GM12875 (cell line): Measurements from ENCODE around the gene RER1.

ENCODE experiments used
- H3K4me3 ChIP-seq: one replicate; pipeline ENCODE4 v1.5.1; 2011; ENCODE audit warnings: low read depth, low read length, control low read depth
- TF ChIP-seq, protein P1 (sequence below): IDR thresholded peaks from 2 replicates; pipeline ENCODE4 v1.5.1; 2011; ENCODE audit warnings: low read depth, mild to moderate bottlenecking, control low read depth, inconsistent platforms, low read length, moderate library complexity, borderline replicate concordance; ENCODE audit not compliant: insufficient read depth

RER1 gene

DNA sequence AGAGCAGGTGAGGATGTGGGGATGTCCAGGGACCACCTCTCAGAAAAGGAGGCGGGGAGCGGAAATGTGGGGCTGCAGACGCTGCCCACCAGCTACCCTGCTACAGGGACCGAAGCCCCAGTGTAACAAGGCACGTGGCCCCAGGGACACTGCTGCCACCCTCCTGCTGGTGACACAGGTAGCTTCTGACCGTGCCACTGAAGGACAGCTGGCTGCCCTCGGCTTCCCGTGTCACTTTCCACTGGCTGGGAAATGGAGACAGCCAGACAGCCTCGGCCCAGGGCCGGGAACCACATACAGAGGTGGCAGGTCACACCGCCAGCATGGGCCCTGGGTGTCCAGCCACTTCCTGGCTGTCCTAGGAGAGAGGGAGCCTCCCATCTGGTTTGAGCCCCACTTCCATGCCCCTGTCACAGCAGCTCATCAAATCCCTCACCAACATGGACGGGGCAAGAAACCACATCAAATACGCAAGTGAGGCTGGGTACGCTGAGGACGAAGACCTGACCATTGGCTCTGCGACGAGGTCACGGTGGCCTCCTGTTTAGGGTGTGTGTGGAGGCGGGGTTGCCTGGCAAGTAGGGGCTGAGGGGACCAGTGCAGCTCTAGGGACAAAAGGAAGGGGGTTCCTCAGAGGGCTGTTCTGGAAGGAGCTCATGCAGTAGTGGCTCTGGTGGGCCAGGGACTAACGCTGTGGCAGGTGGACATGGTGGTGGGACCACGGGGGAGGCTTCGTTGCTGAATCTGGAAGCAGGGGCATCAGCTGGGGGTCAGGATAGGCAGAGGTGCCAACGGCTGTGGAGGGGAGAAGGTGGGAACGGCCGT is 15.7 kb downstream of the RER1 start:
- TF ChIP-seq, protein P1, sequence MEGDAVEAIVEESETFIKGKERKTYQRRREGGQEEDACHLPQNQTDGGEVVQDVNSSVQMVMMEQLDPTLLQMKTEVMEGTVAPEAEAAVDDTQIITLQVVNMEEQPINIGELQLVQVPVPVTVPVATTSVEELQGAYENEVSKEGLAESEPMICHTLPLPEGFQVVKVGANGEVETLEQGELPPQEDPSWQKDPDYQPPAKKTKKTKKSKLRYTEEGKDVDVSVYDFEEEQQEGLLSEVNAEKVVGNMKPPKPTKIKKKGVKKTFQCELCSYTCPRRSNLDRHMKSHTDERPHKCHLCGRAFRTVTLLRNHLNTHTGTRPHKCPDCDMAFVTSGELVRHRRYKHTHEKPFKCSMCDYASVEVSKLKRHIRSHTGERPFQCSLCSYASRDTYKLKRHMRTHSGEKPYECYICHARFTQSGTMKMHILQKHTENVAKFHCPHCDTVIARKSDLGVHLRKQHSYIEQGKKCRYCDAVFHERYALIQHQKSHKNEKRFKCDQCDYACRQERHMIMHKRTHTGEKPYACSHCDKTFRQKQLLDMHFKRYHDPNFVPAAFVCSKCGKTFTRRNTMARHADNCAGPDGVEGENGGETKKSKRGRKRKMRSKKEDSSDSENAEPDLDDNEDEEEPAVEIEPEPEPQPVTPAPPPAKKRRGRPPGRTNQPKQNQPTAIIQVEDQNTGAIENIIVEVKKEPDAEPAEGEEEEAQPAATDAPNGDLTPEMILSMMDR = no peak

GRCh38 chr1:2407991-2408275 is 16.3 kb downstream of the RER1 start:
- TF ChIP-seq, protein P1 = no peak
- H3K4me3 ChIP-seq = no peak overlapping the region

More for the DNA sequence above, 15.7 kb downstream of the RER1 start:
- no peak overlapping the region for H3K4me3 ChIP-seq

GRCh38 chr1:2408456-2408855 is 16.8 kb downstream of the RER1 start:
- H3K4me3 ChIP-seq = no peak overlapping the region
- TF ChIP-seq, protein P1 = no peak

DNA sequence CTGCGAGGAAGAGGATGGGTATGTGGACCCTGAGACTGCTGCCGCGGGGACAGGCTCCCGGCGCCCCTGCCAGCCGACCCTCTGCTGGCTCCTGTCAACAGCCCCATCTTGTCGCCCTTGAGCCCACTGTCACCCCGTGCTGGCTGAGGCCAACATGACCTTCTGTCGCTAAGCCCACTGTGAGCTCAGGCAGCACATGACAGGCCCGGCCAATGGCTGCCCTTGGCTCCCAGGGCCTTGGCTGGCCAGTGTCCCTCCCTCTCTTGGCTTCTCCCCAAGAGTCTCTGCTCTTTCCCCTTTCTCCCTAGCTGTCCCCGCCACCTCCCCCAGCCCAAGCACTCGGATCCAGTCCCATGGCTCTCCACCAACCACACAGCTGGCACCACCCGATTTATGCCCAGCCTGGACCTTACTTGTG is 17.2 kb downstream of the RER1 start:
- H3K4me3 ChIP-seq = no peak overlapping the region
- TF ChIP-seq, protein P1 = no peak

- TF ChIP-seq, protein P1 = no peak
- H3K4me3 ChIP-seq = no peak overlapping the region
These were observed 18.1 kb downstream of the RER1 start for GRCh38 chr1:2409745-2410144.

DNA sequence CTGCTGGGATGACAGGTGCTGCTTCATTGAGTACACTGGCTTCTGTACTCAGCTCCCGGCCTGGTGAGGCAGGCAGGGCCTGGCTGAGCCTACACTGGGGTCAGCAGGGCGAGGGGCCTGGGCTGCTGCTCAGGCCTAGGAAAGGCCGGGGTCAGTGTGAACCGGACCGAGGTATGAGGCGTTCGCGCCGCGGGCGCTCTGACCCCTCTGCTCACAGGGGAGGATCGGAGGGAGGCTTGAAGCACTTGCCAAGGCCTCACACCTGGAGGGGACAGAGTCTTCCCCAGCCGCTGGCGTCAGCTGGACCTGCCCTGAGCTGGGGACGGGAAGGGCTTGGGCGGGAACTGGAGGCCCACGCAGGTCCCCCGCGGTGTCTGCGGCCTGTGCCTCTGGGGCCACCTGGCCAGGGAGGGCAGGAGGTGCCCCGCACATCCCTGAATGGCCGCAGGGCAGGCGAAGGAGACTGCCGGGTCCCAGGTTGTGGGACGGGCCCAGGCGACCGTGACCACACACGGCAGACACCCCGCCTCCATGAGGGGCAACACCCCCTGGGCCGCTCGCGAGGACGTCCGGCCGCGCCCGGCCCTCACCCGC is 20.3 kb downstream of the RER1 start:
- TF ChIP-seq, protein P1 = no peak
- H3K4me3 ChIP-seq = peak overlapping the region; percentile 90

DNA sequence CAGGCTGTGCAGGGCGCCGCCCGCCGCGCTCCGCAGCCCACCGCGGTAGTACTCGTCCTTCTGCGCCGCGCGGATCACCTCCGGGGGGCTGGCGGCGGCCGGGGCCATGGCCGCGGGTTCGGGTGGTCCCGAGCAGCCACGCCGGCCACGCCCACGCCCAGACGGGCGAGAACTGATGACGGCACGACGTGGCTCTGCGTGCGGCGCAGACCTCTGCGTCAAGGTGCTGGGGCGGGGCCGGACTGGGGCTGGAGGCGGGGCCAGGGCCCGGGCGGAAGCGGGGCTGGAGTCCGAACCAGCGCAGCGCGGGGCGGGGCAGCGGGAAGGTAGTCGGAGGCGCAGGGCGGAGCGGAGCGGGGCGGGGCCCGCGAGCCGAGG is 20.7 kb downstream of the RER1 start, which contains the start of gene PEX10:
Gene PEX10, minus strand, starts transcription at position 170 of the 378 bp plus-strand sequence. Its CDS starts 62 bp downstream, at position 108.
- TF ChIP-seq, protein P1 = no peak
- H3K4me3 ChIP-seq = peak within 1 kb of the TSS; percentile 90
